ENCODE measurements around the gene KRTAP1-3. TPM values are rescaled to one million over a fixed set of nuclear protein-coding genes. Genes with fewer than 3 reads are reported as not detected.
"Not testable (repeated sequence)": the region's sequence is repeated elsewhere in the genome, so short reads cannot be mapped to it uniquely, and the experiment has no call there.

Gene KRTAP1-3
- total RNA-seq, 2 experiments from 2014 or later: not detected

DNA sequence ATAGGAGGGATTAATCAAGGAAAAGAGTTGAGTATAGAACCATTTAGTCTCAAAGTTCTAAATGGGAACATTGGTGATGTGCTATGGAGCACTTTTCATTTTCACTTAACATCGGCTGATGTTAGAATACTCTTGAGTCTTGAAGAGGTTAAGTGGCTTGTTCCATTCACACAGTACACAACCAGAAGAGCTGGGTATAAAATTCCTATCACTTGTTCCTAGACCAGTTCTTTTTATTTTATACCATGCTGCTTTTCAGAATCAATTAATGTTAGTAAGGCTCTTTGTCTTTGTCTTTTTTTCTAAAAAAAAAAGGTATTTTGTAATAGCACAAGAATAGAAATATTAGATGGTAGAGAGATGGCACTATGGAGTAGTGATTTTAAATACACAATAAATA is 8.3 kb upstream of the KRTAP1-3 start:
- no TSS peak for BruUV-seq (replicated peaks)
- H3K9me3 ChIP-seq (ENCODE audit: low read length): no peaks in the 10 kb centered on the region
- H3K4me2 ChIP-seq (ENCODE audit: low read length): no peak overlapping the region
- intact Hi-C loops (cut with micrococcal nuclease; ENCODE audit: unreplicated experiment): no loop called here
- no peak for TF ChIP-seq EZH2phosphoT487 (IDR thresholded peaks at IDR 0.05; ENCODE audit: borderline replicate concordance, low read depth, low read length)
- TF ChIP-seq, protein P1, sequence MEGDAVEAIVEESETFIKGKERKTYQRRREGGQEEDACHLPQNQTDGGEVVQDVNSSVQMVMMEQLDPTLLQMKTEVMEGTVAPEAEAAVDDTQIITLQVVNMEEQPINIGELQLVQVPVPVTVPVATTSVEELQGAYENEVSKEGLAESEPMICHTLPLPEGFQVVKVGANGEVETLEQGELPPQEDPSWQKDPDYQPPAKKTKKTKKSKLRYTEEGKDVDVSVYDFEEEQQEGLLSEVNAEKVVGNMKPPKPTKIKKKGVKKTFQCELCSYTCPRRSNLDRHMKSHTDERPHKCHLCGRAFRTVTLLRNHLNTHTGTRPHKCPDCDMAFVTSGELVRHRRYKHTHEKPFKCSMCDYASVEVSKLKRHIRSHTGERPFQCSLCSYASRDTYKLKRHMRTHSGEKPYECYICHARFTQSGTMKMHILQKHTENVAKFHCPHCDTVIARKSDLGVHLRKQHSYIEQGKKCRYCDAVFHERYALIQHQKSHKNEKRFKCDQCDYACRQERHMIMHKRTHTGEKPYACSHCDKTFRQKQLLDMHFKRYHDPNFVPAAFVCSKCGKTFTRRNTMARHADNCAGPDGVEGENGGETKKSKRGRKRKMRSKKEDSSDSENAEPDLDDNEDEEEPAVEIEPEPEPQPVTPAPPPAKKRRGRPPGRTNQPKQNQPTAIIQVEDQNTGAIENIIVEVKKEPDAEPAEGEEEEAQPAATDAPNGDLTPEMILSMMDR (conservative IDR thresholded peaks at IDR 0.05; ENCODE audit: low read length): no peak
- no peak for DNase-seq (ENCODE audit: low spot score)
- no peak overlapping the region for H3K27ac ChIP-seq (ENCODE audit: low read depth, low read length, poor library complexity, severe bottlenecking)
- POLR2A ChIA-PET: no interaction called here
- no peak overlapping the region for H2AFZ ChIP-seq (ENCODE audit: low read length)
- no peaks in the 10 kb centered on the region for H3K4me1 ChIP-seq (ENCODE audit: insufficient read depth, low read length, poor library complexity, severe bottlenecking)
- no peaks in the 10 kb centered on the region for H3K9me2 ChIP-seq (ENCODE audit: insufficient read depth, low read length)
- no peaks in the 10 kb centered on the region for H4K20me1 ChIP-seq (ENCODE audit: insufficient read depth, low read length)
- CTCF ChIA-PET (ENCODE audit: unreplicated experiment): no interaction called here
- no peaks in the 10 kb centered on the region for H3K36me3 ChIP-seq (ENCODE audit: insufficient read depth, low read length)
- no peak overlapping the region for H3K4me3 ChIP-seq (ENCODE audit: low read depth, low read length, poor library complexity, severe bottlenecking)
- H3K79me2 ChIP-seq (ENCODE audit: insufficient read depth, low read depth, low read length): no peaks in the 10 kb centered on the region

DNA sequence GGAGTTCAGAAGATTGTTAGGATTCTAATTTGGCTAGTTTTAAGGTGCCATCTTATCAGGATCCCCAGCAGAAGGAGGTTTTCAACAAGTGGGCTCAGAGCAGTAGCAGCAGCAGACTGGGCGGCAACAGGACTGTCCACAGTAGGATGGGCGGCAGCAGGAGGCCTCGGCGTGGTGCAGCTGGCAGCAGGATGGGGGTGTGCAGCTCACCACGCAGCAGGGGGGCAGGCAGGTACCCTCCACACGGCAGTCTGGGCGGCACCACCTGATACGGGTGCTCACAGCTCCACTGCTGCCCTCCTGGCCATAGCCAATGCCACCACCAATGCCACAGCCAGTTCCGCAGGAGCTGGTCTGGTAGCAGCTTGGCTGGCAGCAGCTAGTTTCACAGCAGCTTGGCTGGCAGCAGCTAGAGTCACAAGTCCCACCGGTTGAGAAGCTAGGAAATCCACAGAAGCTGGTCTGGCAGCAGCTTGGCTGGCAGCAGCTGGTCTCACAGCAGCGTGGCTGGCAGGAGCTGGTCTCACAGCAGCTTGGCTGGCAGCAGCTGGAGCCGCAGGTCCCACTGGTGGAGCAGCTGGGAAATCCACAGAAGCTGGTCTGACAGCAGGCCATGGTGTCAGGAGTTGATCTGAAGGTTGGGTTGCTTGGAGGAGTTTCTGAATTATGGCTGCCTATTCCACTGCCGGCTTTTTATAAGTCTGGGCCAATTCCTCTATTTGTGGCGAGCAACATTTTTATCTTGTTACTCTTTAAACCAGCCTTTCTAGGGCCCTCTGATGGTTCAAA is 6.3 kb upstream of the KRTAP1-3 start, which contains the start of gene KRTAP1-1:
Gene KRTAP1-1 (minus strand): TSS at position 668 of the 789 bp plus-strand sequence. CDS start 53 bp downstream, at position 615.
- POLR2A ChIA-PET; H3K27ac ChIP-seq (ENCODE audit: low read depth, low read length, poor library complexity, severe bottlenecking); H4K20me1 ChIP-seq (ENCODE audit: insufficient read depth, low read length); CTCF ChIA-PET (ENCODE audit: unreplicated experiment); H3K9me2 ChIP-seq (ENCODE audit: insufficient read depth, low read length); intact Hi-C loops (cut with micrococcal nuclease; ENCODE audit: unreplicated experiment); BruUV-seq (replicated peaks); H3K4me2 ChIP-seq (ENCODE audit: low read length); H2AFZ ChIP-seq (ENCODE audit: low read length); H3K4me1 ChIP-seq (ENCODE audit: insufficient read depth, low read length, poor library complexity, severe bottlenecking); H3K9me3 ChIP-seq (ENCODE audit: low read length); H3K79me2 ChIP-seq (ENCODE audit: insufficient read depth, low read depth, low read length); H3K36me3 ChIP-seq (ENCODE audit: insufficient read depth, low read length); DNase-seq (ENCODE audit: low spot score); H3K4me3 ChIP-seq (ENCODE audit: low read depth, low read length, poor library complexity, severe bottlenecking): not testable (repeated sequence)

DNA sequence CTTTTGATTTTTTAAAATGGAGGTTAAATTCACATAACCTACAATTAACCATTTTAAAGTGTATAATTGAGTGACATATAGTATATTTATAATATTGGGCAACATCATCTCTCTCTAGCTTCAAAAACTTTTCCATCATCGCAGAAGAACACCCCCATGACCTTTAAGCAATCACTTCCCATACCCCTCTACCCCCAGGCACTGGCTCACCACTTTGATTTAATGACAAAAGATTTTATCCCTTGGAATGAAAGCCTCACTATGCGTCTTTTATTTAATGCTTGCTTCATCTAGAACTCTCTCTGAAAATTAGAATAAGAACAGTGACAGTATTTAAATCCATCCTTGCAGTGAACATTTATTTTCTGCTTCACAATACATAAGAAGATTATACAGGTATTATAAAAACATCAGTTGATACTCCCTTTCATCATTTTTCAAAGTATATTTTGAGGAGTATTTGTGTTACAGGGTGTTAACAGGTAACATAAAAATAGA is 3.2 kb upstream of the KRTAP1-3 start:
- Histone ChIP-seq H3K4me2 (ENCODE audit: low read length) (no peak overlapping the region), H3K4me3 (ENCODE audit: low read depth, low read length, poor library complexity, severe bottlenecking) (no peak overlapping the region), H2AFZ (ENCODE audit: low read length) (no peak overlapping the region), H3K4me1 (ENCODE audit: insufficient read depth, low read length, poor library complexity, severe bottlenecking) (no peaks in the 10 kb centered on the region), H3K79me2 (ENCODE audit: insufficient read depth, low read depth, low read length) (no peaks in the 10 kb centered on the region), H3K9me3 (ENCODE audit: low read length) (no peaks in the 10 kb centered on the region), H3K27ac (ENCODE audit: low read depth, low read length, poor library complexity, severe bottlenecking) (no peak overlapping the region), H4K20me1 (ENCODE audit: insufficient read depth, low read length) (no peaks in the 10 kb centered on the region), H3K36me3 (ENCODE audit: insufficient read depth, low read length) (no peaks in the 10 kb centered on the region), H3K9me2 (ENCODE audit: insufficient read depth, low read length) (no peaks in the 10 kb centered on the region)
- POLR2A ChIA-PET: no interaction called here
- TF ChIP-seq, protein P1 (conservative IDR thresholded peaks at IDR 0.05; ENCODE audit: low read length): no peak
- TF ChIP-seq EZH2phosphoT487 (IDR thresholded peaks at IDR 0.05; ENCODE audit: borderline replicate concordance, low read depth, low read length): no peak
- no TSS peak for BruUV-seq (replicated peaks)
- no peak for DNase-seq (ENCODE audit: low spot score)
- CTCF ChIA-PET (ENCODE audit: unreplicated experiment): no interaction called here
- intact Hi-C loops (cut with micrococcal nuclease; ENCODE audit: unreplicated experiment): no loop called here

All from OCI-LY7 (cell line).